ENCODE measurements around the gene KRT79.

KRT79 gene

GRCh38 chr12:52783563-52784316 lies 50.4 kb downstream of the KRT79 start:
- no peak overlapping the region for H3K4me2 ChIP-seq (ENCODE audit: low read length)
- H3K9me3 ChIP-seq (ENCODE audit: control insufficient read depth, insufficient read depth, low read length), result no peaks in the 10 kb centered on the region
- no peak overlapping the region for H3K4me3 ChIP-seq (ENCODE audit: low read length)
- H3K9me2 ChIP-seq (replicated peaks; ENCODE audit: control insufficient read depth, low read length), result no peaks in the 10 kb centered on the region
- no peaks in the 10 kb centered on the region for H4K20me1 ChIP-seq (ENCODE audit: control insufficient read depth, insufficient read depth, low read depth, low read length)
- no peaks in the 10 kb centered on the region for H3F3A ChIP-seq (ENCODE audit: control insufficient read depth, insufficient read depth)
- no peak overlapping the region for H3K27ac ChIP-seq (ENCODE audit: low read depth, low read length)
- no peaks in the 10 kb centered on the region for H3K4me1 ChIP-seq (ENCODE audit: control insufficient read depth, low read length)
- H3K79me2 ChIP-seq (ENCODE audit: control insufficient read depth, low read length), result no peaks in the 10 kb centered on the region
- peaks cover 8% of the 10 kb centered on the region for H3K27me3 ChIP-seq (ENCODE audit: control insufficient read depth, low read length)
- no peaks in the 10 kb centered on the region for H3K36me3 ChIP-seq (ENCODE audit: control insufficient read depth, low read length)
- TF ChIP-seq CTCF (IDR thresholded peaks at IDR 0.05; ENCODE audit: low read depth, low read length, poor library complexity, severe bottlenecking), result no peak
- TF ChIP-seq EZH2phosphoT487 (IDR thresholded peaks at IDR 0.05; ENCODE audit: borderline replicate concordance, low read length), result no peak

GRCh38 chr12:52782502-52782901 lies 51.6 kb downstream of the KRT79 start:
- no peaks in the 10 kb centered on the region for H3K36me3 ChIP-seq (ENCODE audit: control insufficient read depth, low read length)
- H4K20me1 ChIP-seq (ENCODE audit: control insufficient read depth, insufficient read depth, low read depth, low read length), result no peaks in the 10 kb centered on the region
- no peaks in the 10 kb centered on the region for H3F3A ChIP-seq (ENCODE audit: control insufficient read depth, insufficient read depth)
- H3K4me2 ChIP-seq (ENCODE audit: low read length), result no peak overlapping the region
- no peaks in the 10 kb centered on the region for H3K4me1 ChIP-seq (ENCODE audit: control insufficient read depth, low read length)
- no peak for TF ChIP-seq EZH2phosphoT487 (IDR thresholded peaks at IDR 0.05; ENCODE audit: borderline replicate concordance, low read length)
- TF ChIP-seq CTCF (IDR thresholded peaks at IDR 0.05; ENCODE audit: low read depth, low read length, poor library complexity, severe bottlenecking), result no peak
- H3K27me3 ChIP-seq (ENCODE audit: control insufficient read depth, low read length), result peaks cover 8% of the 10 kb centered on the region
- H3K79me2 ChIP-seq (ENCODE audit: control insufficient read depth, low read length), result no peaks in the 10 kb centered on the region
- no peaks in the 10 kb centered on the region for H3K9me2 ChIP-seq (replicated peaks; ENCODE audit: control insufficient read depth, low read length)
- H3K27ac ChIP-seq (ENCODE audit: low read depth, low read length), result no peak overlapping the region
- no peak overlapping the region for H3K4me3 ChIP-seq (ENCODE audit: low read length)
- H3K9me3 ChIP-seq (ENCODE audit: control insufficient read depth, insufficient read depth, low read length), result no peaks in the 10 kb centered on the region

- Histone ChIP-seq H3K79me2 (ENCODE audit: control insufficient read depth, low read length) (no peaks in the 10 kb centered on the region), H3K9me3 (ENCODE audit: control insufficient read depth, insufficient read depth, low read length) (no peaks in the 10 kb centered on the region), H3K27ac (ENCODE audit: low read depth, low read length) (no peak overlapping the region), H3K9me2 (replicated peaks; ENCODE audit: control insufficient read depth, low read length) (no peaks in the 10 kb centered on the region), H3K36me3 (ENCODE audit: control insufficient read depth, low read length) (no peaks in the 10 kb centered on the region), H3K4me3 (ENCODE audit: low read length) (no peak overlapping the region), H3F3A (ENCODE audit: control insufficient read depth, insufficient read depth) (no peaks in the 10 kb centered on the region), H3K4me2 (ENCODE audit: low read length) (no peak overlapping the region), H3K4me1 (ENCODE audit: control insufficient read depth, low read length) (no peaks in the 10 kb centered on the region), H4K20me1 (ENCODE audit: control insufficient read depth, insufficient read depth, low read depth, low read length) (no peaks in the 10 kb centered on the region), H3K27me3 (ENCODE audit: control insufficient read depth, low read length) (peaks cover 8% of the 10 kb centered on the region)
- TF ChIP-seq CTCF (IDR thresholded peaks at IDR 0.05; ENCODE audit: low read depth, low read length, poor library complexity, severe bottlenecking), result no peak
- no peak for TF ChIP-seq EZH2phosphoT487 (IDR thresholded peaks at IDR 0.05; ENCODE audit: borderline replicate concordance, low read length)
These were observed 52.6 kb downstream of the KRT79 start for GRCh38 chr12:52781399-52782082.

All from DOHH2 (cell line).